Posterior cingulate gyrus (tissue), 11 donors: ENCODE measurements around the gene ZNF584.
"Not testable (repeated sequence)": the region's sequence is repeated elsewhere in the genome, so short reads cannot be mapped to it uniquely, and the experiment has no call there.

Experiments
- DNase-seq, 10 donors: peaks; one replicate each; pipeline versions ENCODE4 v3.0.0 to v3.0.0-alpha.2; 2020 to 2021; ENCODE audit warnings: mixed read lengths in 3 of 10
- intact Hi-C: fragments of 100-400 bp; cut with DNase I; formaldehyde crosslinking; loops from one replicate; pipeline ENCODE4 v1.15.1; 2023

The ZNF584 gene

DNA sequence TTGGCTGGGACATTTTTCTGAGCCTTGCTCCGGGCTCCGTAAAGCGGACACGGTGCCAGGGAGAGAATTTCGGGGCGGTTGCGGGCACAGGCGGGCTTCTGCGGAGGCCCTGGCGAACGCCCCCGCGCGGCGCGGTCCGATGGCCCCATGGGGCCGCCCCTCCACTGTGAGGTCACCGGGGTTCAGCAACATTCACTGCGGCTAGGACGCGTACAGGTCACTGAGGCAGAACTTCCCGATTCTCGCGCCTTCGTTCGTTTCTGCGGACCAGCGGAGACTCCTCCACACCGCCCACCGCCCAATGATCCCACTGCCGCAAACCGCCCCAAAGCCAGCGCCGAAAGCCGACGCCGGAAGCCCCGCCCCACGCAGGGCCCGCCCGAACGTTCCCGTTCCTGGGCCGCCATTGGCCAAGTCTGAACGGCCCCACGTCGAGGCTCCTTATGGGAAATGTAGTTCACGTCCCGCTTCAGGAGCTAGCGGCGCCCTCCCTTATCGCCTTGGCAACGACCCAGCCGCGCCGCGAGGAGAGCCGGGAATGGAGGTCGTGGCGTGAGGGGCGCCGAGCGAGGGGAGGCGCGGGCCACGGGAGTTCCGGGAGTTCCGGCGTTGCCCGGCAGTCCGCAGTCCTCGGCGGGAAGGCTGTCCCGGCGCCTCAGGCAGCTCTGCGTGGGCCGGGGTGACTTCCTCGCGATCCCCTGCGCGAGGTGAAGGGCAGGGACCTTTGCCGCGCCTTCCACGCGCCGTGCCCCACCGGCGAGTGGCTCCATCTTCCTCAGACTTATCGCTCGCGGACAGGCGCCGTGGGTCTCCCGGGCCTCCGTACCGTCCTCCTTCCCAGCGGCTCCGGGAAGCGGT lies at the start of gene ZNF584:
ZNF584 (plus strand) TSS at position 498 of the 858 bp plus-strand sequence. CDS start 499 bp downstream, outside the sequence.
- intact Hi-C loops, result loop anchor here (2.0 to 5.0 kb wide), 2 partner anchors 34 to 58 kb away; partner anchors contain the start of genes ZNF132 and ZNF324
- peak; percentile 94 to 100 (median 97) for DNase-seq

DNA sequence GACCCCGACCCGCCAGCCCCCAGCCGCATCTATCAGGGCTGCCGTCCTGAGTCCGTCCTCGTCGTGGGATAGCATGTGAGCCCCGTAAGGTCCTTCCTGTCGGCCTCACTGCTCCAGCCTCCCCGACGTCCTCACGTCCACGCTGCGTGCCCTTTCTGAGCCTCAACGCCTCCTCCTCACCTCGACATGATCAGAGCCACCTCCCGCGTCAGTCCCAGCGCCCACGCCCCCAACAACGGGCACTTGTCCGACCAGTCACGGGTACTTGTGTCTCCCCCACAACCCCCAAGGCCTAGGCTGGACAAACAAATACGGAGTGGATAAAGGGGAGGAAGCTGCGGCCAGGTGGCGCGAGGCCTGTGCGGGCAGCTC lies 46.6 kb upstream of the ZNF584 start:
- intact Hi-C loops, result loop anchor here (1.0 to 2.0 kb wide), 3 partner anchors 15 to 35 kb away; partner anchors contain the start of gene ZNF837
- DNase-seq, result peak in 7 of 10 donors; percentile 21 to 87 (median 51)

DNA sequence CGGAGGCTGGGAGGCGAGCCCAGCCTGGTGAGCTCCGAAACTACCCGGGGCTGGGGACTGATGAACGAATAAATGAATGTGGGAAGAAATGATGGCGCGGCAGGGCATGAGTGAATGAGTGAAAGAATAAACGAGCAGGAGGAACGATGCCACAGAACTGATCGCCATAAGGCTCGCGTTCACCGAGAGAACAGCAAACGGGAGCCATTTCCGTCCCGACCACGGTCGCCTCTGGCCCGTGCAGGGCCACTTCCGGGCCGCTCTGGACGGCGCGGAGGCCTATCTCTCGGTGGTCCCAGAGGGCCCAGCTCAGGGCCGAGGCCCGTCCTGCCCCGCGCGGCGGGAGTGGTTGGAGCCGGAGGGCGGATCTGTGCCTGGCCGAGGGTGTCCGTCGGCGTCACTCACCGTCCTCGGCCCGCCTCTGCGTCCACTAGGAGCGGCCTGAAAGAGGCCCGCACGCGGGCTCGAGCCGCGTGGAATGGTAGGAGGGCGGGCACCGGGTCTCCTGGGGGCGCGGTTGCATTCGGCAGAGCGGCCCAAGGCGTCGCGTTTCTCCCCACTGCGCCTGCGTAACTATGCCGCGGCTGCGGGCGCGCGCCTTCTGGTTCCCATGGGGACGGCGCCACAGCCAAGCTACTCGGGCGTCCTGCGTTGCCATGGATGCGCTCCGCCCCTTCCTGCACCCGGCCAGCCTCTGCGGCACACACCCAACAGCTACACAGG lies 46.0 kb upstream of the ZNF584 start, which contains the start of gene ZNF497:
ZNF497 (minus strand) TSS at position 480 of the 723 bp plus-strand sequence. CDS start 5,116 bp downstream, outside the sequence.
- peak; percentile 94 to 100 (median 96) for DNase-seq
- intact Hi-C loops, result loop anchor here (1.0 to 2.0 kb wide), 3 partner anchors 15 to 35 kb away; partner anchors contain the start of gene ZNF837

DNA sequence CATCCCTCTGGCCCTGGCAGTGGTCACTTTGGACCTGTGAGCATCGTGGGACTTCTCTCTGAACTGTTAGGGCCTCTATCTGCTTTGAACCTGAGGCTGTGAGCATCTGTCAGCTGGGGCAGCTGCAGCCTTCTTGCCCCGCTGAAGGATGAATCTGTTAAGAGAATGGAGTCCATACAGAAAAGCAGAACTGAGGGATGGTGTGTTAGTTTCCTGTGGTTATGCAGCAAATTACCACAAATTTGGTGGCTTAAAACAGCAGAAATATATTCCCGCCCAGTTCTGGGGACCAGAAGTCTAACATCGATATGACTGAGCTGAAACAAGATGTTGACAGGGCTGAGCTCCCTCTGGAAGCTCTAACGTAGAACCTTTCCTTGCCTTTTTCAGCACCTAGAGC lies 44.3 kb upstream of the ZNF584 start:
- intact Hi-C loops, result no loop called here
- peak in 1 of 10 donors; percentile 36 for DNase-seq

- intact Hi-C loops, result no loop called here
- DNase-seq, result peak in 1 of 10 donors; percentile 79
Measured at GRCh38 chr19:58366585-58367430, 41.6 kb upstream of the ZNF584 start.

DNA sequence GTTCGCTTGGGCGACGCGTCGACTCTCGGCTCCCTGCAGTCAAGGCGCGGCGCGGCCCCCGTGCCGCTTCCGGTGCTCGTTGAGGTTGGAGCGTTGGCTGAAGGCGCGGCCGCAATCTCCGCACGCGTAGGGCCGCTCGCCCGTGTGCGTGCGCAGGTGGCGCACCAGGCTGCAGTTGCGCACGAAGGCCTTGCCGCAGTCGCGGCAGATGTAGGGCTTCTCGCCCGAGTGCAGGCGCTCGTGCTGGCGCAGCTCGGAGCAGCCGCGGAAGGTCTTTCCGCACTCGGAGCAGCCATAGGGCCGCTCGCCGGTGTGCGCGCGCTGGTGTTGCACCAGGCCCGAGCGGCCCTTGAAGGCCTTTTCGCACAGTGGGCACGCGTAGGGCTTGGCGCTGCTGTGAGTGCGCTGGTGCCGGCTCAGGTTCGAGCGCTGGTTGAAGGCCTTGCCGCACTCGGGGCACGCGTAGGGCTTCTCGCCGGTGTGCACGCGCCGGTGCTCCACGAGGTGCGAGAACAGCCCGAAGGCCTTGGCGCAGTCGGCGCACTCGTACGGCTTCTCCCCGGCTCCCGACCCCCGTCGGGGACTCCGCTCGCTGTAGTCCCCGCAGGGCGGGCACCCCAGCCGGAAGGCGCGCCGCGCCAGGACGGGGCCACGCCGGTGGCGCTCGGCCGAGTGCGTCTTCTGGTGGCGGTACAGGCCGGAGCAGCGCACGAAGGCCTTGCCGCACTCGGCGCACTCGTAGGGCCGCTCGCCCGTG lies 40.6 kb upstream of the ZNF584 start:
- peak in 1 of 10 donors; percentile 77 for DNase-seq
- intact Hi-C loops, result no loop called here

- peak in 1 of 10 donors; percentile 86 for DNase-seq
- intact Hi-C loops, result no loop called here
Measured at GRCh38 chr19:58368561-58369360, 39.7 kb upstream of the ZNF584 start.

- DNase-seq, result no peak
- intact Hi-C loops, result no loop called here
Measured at GRCh38 chr19:58372311-58373133, 35.9 kb upstream of the ZNF584 start.

DNA sequence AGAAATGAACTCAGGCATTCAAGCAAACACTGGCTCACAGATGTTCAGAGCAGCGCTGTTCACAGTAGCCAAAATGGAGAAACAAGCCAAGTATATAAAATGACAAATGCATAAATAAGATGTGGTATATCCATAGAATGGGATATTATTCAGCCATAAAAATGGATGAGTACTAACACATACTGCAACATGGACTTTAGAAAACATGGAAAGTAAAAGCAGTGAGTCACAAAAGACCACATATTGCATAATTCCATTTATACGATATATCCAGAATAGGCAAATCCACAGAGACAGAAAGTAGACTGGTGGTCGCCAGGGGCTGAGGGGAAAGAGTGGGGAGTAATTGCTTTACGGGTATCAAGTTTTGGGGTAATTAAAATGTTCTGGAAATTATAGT lies 34.2 kb upstream of the ZNF584 start:
- no peak for DNase-seq
- intact Hi-C loops, result no loop called here

- DNase-seq, result not testable (repeated sequence)
Measured at GRCh38 chr19:58376724-58377123, 31.7 kb upstream of the ZNF584 start.

GRCh38 chr19:58379246-58379645 lies 29.2 kb upstream of the ZNF584 start:
- intact Hi-C loops, result no loop called here

More at GRCh38 chr19:58376724-58377123, 31.7 kb upstream of the ZNF584 start:
- intact Hi-C loops, result not testable (repeated sequence)

GRCh38 chr19:58380037-58380661 lies 28.3 kb upstream of the ZNF584 start:
- DNase-seq, result peak in 1 of 10 donors; percentile 80
- intact Hi-C loops, result loop anchor here (1.0 to 2.0 kb wide), 2 partner anchors 17 to 53 kb away; partner anchors contain the start of gene ZNF497

More at GRCh38 chr19:58379246-58379645, 29.2 kb upstream of the ZNF584 start:
- DNase-seq, result no peak

- peak; percentile 96 to 100 (median 98) for DNase-seq
- intact Hi-C loops, result loop anchor here (1.0 to 2.0 kb wide), 2 partner anchors 18 to 54 kb away; partner anchors contain the start of gene ZNF497
Measured at GRCh38 chr19:58380662-58381459, 27.6 kb upstream of the ZNF584 start, which contains the start of gene ZNF837. Gene ZNF837 (minus strand): TSS chr19:58381030. CDS start chr19:58369332, 11,698 bp downstream.

- peak in 2 of 10 donors; percentile 62 to 80 for DNase-seq
Measured at GRCh38 chr19:58381460-58382212, 26.8 kb upstream of the ZNF584 start.

GRCh38 chr19:58382997-58383603 lies 25.3 kb upstream of the ZNF584 start:
- peak in 1 of 10 donors; percentile 46 for DNase-seq
- intact Hi-C loops, result no loop called here

More at GRCh38 chr19:58381460-58382212, 26.8 kb upstream of the ZNF584 start:
- intact Hi-C loops, result loop anchor here (2.0 kb wide), 1 partner anchor 19 kb away; the partner anchor contains the start of gene ZNF497
